GM21576 (cell line): ENCODE results near the gene H2AZ1.
A peak's percentile ranks its signal among the peaks of the same experiment; 100 is the strongest.

Experiments
- ATAC-seq: cut with Tn5 transposase; IDR thresholded peaks from one replicate; pipeline ENCODE4 v1.9.1; 2021; ENCODE audit warnings: mild to moderate bottlenecking, moderate library complexity; ENCODE audit not compliant: unreplicated experiment

Gene H2AZ1

DNA sequence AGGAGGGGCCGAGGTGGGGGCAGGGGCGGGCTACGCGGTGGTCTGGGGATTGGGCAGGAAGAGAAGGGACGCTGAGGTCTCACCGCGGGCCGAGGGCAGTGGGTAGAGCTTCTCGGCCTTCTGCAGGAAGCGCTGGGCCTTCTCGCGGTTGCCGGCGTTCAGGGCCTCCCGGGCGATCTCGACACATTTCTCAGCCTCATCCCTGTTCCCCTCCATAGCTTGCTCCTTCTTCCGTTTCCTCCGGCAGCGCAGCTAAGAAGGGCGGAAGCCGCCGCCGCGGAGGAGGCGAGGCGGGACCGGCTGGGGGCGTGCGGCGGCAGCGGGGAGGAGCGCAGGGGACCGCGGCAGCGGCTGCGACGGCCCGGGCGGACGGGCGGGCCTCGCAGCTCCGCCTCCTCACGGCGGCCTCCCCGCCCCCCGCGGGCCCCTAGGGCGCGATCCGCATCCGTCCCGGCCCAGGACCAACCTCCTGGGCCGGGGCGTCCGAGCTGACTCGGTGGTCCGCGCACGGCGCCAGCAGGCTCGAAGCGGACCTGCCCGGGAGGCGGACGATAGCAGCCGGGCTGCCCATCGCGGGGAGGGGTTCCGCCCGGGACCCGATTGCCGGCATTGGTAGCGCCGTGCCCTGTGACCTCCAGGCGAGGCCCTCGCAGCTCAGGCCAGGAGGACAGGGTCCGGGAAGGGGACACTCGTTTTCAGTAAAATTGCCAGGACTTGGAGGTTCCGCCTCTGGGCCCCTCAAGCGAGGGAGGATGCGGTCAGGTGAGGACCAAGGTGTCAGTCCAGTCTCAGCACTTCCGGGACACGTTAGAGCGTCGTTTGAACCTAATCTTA lies 3.5 kb downstream of the H2AZ1 start, which contains the start of gene DNAJB14:
Gene DNAJB14, minus strand, starts transcription at position 263 of the 834 bp plus-strand sequence. Its CDS starts 47 bp downstream, at position 216.
- peak; percentile 37 for ATAC-seq

DNA sequence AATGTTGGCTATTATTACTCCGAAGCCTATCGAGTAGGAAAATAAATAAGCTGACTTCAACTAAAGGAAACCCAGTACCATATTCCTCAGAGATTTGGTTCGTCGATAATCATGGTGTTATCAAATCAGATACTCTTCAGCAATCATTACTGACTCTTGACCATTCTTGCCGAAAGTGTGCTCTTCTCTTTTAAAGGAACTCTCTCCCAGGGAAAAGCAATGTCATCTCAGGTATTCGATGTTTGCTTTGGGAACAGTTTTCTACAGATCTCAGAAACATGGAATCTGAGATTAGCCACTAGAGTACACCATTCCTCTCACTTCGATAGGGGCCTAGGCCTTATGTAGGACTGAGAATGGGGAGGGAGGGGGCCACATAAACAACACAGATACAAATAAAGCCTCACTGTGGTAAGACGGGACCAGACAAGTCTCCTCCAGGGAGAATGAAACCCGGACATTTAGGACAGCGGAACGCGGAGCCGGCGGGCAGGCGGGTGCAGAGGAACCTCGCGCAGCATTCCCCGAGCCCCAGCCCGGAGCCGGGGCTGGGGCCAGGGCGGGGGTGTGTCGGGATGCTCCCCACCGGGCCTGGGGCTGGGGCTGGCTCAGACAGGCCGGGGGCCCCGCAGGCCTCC lies 4.2 kb downstream of the H2AZ1 start:
- ATAC-seq: peak; percentile 0

DNA sequence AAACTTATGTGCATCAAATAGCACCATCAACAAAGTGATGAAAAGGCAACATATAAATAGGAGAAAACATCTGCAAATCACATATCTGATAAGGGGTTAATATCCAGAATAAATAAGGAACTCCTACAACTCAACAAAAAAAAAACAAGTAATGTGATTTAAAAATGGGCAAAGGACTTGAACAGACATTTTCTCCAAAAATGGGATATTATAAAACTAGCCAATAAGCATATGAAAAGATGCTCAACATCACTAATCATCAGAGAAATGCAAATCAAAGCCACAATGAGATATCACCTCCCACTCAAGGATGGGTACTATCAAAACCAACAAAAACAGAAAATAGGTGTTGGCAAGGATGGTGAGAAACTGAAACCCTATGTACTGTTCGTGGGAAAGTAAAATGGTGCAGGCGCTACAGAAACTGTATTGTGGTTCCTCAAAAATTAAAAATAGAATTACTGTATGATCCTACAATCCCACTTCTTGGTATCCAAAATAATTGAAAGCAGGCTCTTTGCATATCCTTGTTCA lies 6.1 kb downstream of the H2AZ1 start:
- ATAC-seq: no peak

DNA sequence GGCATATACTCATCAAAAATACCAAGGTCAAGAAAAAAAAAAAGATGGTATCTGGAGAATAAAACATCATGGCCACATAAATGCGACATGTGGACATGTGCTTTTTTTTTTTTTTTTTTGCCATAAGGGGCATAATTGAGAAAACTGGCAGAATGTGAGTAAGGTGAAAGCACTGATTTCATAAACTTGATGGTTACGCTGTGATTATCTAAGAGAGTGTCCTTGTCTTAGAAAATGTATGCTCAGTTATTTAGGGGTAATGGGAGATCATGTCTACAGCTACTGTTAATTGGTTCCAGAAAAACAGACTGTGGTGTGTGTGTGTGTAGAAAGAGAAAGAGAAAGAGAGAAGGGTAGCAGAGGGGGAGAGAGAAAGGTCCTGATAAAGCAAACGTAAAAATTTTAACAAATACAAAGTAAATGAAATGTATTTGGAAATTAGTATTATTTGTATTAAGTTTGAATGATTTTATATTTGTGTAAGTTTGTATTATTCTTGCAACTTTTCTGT lies 11.8 kb downstream of the H2AZ1 start:
- no peak for ATAC-seq

DNA sequence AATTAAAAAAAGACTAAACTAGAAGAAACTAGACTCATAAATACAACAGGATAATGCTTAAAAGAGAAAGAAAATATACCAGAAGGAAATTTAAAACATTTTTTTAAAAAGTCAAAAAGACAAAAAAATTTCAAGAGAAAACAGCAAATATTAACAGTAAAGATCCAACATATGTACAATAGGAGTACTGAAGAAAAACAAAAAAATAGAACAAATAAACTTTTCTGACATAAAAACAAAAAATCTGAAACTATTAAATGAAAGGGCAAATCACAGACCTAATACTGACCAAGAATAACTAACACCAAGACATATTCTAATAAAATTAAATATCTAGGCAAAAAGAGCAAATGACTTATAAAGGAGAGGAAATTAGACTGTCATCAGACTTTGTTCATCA lies 15.2 kb downstream of the H2AZ1 start:
- ATAC-seq: no peak

DNA sequence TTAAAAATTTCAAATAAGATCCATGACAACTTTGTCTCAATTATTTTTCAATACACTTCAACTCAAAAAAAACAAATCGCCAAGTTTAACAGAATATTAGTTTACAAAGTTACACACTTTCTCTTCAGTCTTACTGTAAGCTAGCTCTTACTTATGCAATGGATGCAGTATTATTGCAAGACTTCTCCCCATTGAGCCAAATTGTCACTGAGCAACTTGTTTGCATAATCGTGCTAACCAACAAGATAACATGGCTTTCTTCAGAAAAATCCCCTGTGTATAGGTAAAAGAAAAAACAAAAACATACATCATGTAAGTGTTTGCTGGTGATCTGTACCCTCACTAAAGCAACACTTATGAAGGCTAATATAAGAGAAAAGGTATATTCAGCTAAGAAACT lies 22.5 kb downstream of the H2AZ1 start:
- ATAC-seq: no peak

DNA sequence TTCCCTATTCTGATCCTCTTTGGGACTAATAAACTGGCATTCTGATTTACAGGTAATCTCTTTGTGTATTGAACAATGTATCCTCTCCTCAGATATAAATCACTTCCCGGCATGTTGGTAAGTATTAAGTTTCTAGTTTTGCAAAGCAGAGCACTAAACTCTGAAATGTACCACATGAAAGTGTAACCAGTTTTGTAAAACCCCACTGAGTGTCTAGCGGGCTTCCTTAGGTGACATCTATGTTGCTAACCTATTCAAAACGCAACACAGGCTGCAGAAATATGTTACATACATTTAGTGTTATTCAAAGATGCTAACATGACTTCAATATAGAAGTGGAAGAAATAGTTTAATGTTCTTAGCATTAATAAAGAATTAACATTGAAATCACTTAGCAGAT lies 28.9 kb downstream of the H2AZ1 start:
- no peak for ATAC-seq

DNA sequence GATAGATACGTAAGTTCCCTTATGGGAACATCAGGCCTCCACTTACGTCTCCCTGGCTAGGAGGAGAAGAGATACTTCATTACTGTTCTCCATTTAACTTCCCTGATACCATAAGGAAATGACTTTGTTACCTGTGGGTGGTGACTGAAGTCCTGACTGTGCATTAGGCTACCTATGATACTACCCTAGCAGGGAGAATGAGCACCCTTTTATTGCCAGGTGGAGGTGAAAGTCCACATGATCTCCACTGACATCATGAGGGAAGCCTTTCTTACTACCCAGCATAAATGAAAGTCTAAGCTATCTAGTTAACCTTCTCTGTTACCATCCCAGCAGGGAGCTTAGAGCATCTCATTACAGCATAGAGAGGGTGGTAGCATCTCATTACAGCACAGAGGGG lies 31.4 kb downstream of the H2AZ1 start:
- no peak for ATAC-seq

DNA sequence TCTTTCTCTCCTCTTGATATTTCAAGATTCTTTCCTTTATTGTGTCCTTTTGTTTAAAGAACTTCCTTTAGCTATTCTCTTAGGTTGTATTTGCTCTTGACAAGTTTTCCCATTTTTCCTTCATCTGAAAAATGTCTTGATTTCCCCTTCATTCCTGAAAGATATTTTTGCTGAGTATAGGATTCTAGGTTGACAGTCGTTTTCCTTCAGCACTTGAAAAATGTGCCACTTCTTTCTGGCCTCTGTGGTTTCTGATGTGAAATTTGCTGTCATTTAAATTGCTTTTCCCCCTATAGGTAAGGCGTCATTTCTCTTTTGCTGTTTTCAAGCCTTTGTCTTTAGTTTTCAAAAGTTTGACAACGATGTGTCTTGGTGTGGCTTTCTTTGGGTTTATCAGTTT lies 32.5 kb downstream of the H2AZ1 start:
- no peak for ATAC-seq

DNA sequence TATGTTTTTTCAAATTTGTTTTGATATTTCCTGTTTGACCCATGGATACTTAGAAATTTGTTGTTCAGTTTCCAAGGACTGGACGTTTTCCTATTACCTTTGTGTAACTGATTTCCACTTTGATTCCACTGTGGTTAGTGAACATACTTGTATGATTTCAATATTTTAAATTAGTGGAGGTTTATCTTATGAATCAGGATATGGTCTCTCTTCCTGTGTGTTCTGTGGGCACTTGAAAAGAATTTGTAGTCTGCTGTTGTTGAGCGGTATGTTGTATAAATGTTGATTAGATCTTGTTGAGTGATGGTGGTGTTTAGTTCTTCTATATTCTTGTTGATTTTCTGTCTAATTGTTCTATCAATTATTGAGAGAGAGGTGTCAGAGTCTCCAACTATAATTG lies 34.6 kb downstream of the H2AZ1 start:
- ATAC-seq: no peak
